Skin of body (tissue), 3 donors: ENCODE measurements around the gene TEAD1. TPM values are rescaled to one million over a fixed set of nuclear protein-coding genes. Genes with fewer than 3 reads are reported as not detected.

ENCODE experiments used
- DNase-seq: peaks from one replicate; lab custom pipeline; 2025; lab: John Stamatoyannopoulos, UW
- small RNA-seq: library from RNA; depleted of rRNA; stranded (forward); fragments of <200 nt; gene quantifications from one replicate; pipeline ENCODE3, GENCODE V24; 2014; ENCODE audit warnings: low replicate concordance
- total RNA-seq: library from RNA; depleted of rRNA; stranded (reverse); fragments of >200 nt; gene quantifications from one replicate; pipeline ENCODE4 v1.2.3, GENCODE V29; 2014

TEAD1 gene
- total RNA-seq, 1 donor from 2014 or later: 62.1 TPM

DNA sequence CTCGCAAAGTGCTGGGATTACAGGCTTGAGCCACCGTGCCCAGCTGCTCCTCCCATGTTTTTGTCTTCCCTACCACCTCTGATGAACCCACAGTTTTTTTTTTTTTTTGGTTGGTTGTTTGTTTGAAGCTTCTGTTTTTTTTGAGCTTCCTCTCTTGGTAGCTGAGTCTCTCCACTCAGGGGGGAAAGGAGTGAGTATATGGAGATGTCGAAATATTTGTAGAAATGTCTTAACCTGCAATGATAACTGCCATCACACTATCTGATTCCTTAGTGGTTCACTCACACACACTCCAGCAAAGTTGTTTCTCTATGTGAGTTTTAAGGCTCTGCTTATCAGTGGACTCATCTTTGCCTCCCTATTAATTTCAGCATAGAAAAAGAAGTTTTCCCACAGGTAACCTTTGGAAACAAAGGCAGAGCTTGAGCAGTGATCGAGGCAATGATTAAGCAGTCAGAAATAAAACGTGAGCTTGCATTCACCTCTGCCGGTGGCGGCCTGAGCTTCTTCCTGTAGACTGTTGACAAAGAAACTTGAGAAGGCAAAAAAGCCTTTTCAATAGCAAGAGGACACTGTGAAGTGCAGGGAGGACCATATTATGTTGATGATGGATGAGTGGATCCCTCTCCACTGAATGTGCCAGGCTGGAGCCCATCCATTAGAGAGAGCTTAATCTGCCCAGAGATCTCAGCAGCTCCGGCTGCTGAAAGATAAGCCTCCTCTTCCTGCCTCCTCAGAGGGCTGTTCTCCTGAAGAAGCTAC lies 305.9 kb downstream of the TEAD1 start:
- no peak for DNase-seq

DNA sequence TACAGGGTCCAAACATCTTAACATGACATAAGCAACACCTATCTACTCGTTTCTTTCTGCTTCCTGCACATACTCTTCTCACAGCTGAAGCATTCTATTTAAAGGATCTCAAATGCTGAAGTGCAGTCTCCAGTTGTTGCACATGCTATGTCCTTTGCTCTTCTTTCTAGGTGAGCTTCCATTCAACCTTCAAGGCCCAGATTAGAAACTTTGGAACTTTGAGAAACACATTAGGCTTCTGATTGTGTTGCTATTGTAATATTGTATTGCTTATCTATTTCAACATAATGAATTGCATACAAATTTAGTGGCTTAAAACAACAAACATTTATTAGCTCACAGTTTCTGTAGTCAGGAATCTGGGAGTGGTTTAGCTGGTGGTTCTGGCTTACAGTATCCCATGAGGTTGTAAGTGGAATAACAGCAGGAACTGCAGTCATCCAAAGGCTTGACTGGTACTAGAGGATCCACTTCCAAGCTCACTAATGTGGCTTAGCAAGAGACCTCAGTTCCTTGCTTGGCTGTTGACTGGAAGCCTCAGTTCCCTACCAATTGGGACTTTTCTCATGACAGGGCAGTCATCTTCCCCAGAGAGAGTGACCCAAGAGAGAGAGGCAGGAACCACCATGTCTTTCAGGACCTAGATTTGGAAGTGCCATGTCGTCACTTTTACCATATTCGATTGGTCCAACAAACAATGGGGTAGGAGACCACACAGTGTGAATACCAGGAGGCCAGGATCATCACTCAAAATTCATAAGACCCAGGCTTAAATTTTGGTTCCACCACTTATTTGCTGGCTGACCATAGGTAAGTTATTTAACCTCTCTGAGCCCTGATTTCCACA lies 307.7 kb downstream of the TEAD1 start:
- no peak for DNase-seq

DNA sequence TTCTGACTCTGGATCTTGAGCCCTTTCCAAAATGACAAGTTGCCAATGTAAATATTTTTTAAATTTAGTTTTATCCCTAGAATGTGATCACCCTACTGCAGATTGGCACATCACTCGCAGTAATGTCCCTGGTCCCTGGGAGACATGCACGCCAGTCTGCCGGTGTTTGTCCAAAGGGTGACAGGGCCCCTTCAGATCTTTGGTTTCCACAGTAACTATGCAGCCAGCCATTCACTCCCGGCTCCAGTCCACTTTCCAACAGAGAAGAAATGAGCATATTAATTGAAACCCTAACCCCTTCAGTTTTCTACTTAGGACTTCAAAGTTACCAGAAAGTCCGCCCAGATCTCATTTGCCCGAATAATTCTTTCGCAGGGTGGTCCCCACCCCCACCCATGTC lies 309.1 kb downstream of the TEAD1 start:
- no peak for DNase-seq

DNA sequence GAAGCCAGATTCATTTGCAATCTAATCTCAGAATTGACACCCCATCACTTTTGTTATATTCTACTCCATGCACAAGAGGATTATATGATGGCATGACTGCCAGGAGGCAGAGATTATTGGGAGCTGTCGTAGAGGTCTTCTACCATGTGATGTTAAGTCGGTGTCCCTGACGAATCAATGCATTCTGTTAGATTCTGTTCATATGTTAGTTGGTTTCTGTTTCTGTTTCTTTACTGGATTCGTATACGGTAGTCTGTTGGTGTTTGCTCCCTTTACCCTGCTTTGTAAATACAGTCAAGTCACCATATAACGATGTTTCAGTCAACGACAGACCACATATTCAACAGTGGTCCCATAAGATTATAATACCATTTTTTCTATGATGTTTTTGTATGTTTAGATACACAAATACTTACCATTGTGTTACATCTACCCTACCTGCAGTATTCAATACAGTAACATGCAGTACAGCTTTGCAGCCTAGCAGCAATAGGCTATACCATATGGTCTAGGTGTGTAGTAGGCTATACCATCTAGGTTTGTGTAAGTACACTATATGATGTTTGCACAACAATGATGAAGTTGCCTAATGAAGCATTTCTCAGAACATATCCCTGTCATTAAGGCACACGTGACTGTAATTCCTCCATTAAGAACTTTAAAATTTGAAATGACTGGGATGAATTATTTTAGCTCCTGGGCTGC lies 312.1 kb downstream of the TEAD1 start:
- no peak for DNase-seq

DNA sequence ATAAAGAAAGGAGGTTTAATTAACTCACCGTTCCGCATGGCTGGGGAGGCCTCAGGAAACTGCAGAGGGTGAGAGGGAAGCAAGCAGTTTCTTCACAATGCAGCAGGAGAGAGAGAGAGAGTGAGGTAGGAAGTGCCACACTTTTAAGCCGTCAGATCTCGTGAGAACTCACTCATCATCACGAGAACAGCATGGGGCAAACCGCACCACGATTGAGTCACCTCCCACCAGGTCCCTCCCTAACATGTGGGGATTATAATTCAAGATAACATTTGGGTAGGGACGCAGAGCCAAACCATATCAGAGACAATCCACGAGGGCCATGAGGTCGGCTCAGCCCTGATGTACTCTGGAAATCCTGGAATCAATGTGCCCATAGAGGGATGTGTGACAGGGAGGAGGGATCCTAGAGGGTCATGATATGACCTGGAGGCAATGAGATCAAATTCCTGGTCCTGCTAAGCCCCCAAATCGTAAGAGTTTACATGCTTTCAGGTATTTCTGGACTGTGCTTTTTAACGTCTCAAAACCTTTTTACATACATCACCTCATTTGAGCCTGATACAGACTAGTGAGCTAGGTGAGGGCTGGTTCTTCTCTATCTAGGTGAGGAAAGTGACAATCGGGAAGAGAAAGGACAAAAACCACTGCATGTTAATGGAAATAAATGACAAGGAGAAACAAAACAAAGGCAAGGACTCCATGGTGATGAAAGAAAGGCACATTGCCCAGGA lies 315.4 kb downstream of the TEAD1 start:
- DNase-seq: no peak

DNA sequence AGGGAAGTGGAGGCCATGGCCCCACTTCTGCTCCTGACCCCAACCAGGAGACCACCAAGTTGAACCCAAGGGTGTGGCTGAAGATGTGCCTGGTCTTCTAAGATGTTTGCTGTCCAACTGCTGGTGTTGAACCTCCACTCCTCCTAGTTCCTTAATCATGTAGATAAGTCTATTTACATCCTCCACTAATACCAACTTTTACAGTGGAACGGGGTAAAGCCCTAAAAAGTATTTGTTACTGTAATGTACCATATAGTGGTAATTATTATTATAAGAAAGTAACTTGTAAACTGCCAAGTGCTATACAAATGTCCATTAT lies 315.9 kb downstream of the TEAD1 start:
- no peak for DNase-seq

DNA sequence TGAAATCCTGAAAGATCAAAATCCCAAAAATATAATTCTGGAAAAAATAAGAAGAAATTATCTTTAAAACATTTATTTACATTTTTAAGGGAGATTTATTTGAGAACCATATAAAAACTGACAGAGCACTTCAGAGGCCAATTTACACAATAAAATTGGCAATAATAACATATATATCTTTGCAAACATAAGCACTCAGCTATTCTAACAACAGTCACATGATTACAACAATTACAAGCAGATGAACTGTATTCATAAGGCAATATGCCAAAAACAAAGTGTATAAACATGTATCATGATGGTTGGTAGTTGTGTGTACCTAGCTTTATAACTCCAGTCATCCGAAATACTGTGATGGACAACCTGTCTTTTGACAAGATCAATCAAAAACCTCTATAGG lies 317.2 kb downstream of the TEAD1 start:
- peak; percentile 68 for DNase-seq

DNA sequence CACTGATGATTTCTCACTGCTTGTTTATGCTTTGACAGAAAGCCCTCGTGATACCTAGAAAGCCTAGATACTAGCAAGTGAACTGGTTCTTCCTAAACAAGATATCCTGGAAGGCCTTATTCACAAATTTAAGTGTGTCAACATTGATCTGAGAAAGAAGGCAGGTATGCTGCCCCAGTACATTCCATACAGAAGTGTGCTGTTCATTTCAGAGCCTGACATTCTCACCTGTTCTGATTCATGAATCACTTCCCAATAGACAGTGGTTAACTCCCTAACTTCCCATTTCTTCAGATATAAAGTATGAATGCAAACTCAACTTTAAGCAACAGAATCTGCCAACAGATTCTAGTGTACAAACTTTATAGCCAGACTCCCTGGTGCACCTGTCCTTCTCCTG lies 319.4 kb downstream of the TEAD1 start:
- no peak for DNase-seq

Small RNA genes within 50 kb of the gene (small RNA-seq; reads per million reads assigned to genes)
- gene RF00424: not detected
